ENCODE results near the gene MYEF2. TPM values are rescaled to one million over a fixed set of nuclear protein-coding genes. Genes with fewer than 3 reads are reported as not detected.

The MYEF2 gene
- total and polyA plus RNA-seq, 4 donors, result 0.07 to 1.2 (median 0.33) TPM

DNA sequence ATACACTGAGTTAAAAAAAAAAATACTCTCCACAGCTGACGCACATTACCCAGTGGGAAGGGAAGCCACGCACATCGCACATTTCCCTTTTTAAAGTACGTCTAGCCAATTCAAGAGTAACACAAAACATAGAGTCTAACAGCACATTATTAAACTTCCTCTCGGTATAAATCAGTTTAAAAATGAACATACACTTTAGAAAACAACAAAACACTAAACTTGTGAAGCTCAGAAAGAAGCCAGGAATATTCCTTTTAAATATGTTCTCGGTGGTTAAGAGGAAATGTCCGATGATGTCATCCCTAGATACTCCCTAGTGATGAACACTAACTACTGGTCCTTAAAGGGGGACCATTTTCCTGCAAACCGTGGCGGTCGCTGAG is 721 bp downstream of the MYEF2 start:
- Histone ChIP-seq H3K9ac (ENCODE audit: low read depth in 1 of 2, low read length in 2 of 2) (no peak overlapping the region), H3K27me3 (ENCODE audit: control insufficient read depth in 4 of 4, insufficient read depth in 4 of 4, low read length in 3 of 4) (peaks cover 0 to 6% (median 1%) of the 10 kb centered on the region in 4 donors), H3K4me1 (ENCODE audit: control insufficient read depth in 4 of 4, insufficient read depth in 4 of 4, low read length in 3 of 4) (peaks cover 0 to 8% (median 0%) of the 10 kb centered on the region in 4 donors), H3K4me3 (ENCODE audit: low read depth in 1 of 3, low read length in 3 of 3) (peak overlapping the region in 1 of 3 donors; percentile 54), H3K9me3 (ENCODE audit: control insufficient read depth in 4 of 4, low read length in 3 of 4) (no peaks in the 10 kb centered on the region), H3K36me3 (ENCODE audit: control insufficient read depth in 4 of 4, insufficient read depth in 3 of 4, low read depth in 1 of 4, low read length in 3 of 4) (no peaks in the 10 kb centered on the region), H3K27ac (ENCODE audit: low read depth in 1 of 2, low read length in 2 of 2) (no peak overlapping the region)
- TF ChIP-seq EGR1 (IDR thresholded peaks at IDR 0.05; ENCODE audit: low read depth in 2 of 2) (no peak), JUND (IDR thresholded peaks at IDR 0.05) (no peak), FOXA2 (IDR thresholded peaks at IDR 0.05) (no peak), RXRA (IDR thresholded peaks at IDR 0.05) (no peak)
- TF ChIP-seq, protein P1, sequence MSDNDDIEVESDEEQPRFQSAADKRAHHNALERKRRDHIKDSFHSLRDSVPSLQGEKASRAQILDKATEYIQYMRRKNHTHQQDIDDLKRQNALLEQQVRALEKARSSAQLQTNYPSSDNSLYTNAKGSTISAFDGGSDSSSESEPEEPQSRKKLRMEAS (IDR thresholded peaks at IDR 0.05), result no peak
- 14% methylated on average over 10 of the region's 10 CpGs for WGBS
- DNase-seq (ENCODE audit: low spot score), result no peak

DNA sequence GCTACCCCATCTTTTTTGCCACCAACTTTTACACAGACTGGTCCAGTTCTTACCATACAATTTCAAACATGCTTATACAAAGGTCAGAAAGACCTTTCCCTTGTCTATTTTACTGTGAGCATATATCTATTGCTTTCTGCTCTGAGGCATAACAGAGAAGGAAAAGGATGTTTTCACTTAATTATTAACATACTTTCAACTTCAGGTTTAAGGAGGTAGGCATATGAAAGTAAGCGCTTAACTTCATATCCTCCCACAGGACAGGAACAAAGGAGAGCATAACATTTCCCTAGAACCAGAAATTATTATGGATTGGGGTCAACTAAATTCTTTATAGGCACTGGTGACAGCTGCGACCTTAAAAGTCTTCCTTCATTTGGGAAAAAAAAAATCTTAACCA is 1.1 kb downstream of the MYEF2 start:
- H3K9me3 ChIP-seq (ENCODE audit: control insufficient read depth in 4 of 4, low read length in 3 of 4), result no peaks in the 10 kb centered on the region
- no peak for DNase-seq (ENCODE audit: low spot score)
- H3K36me3 ChIP-seq (ENCODE audit: control insufficient read depth in 4 of 4, insufficient read depth in 3 of 4, low read depth in 1 of 4, low read length in 3 of 4), result no peaks in the 10 kb centered on the region
- peaks cover 0 to 4% (median 1%) of the 10 kb centered on the region in 4 donors for H3K27me3 ChIP-seq (ENCODE audit: control insufficient read depth in 4 of 4, insufficient read depth in 4 of 4, low read length in 3 of 4)
- no peak overlapping the region for H3K9ac ChIP-seq (ENCODE audit: low read depth in 1 of 2, low read length in 2 of 2)
- H3K27ac ChIP-seq (ENCODE audit: low read depth in 1 of 2, low read length in 2 of 2), result no peak overlapping the region
- H3K4me3 ChIP-seq (ENCODE audit: low read depth in 1 of 3, low read length in 3 of 3), result no peak overlapping the region
- TF ChIP-seq NR2F2 (IDR thresholded peaks at IDR 0.05) (no peak), RXRA (IDR thresholded peaks at IDR 0.05) (no peak), YY1 (IDR thresholded peaks at IDR 0.05) (no peak), GABPA (IDR thresholded peaks at IDR 0.05 in 1 of 2, conservative IDR thresholded peaks at IDR 0.05 in 1 of 2) (no peak), EGR1 (IDR thresholded peaks at IDR 0.05; ENCODE audit: low read depth in 2 of 2) (no peak), JUND (IDR thresholded peaks at IDR 0.05) (no peak), FOXA1 (IDR thresholded peaks at IDR 0.05) (no peak), TAF1 (conservative IDR thresholded peaks at IDR 0.05) (no peak), RAD21 (IDR thresholded peaks at IDR 0.05) (no peak), SP1 (IDR thresholded peaks at IDR 0.05) (no peak)
- TF ChIP-seq, protein P2, sequence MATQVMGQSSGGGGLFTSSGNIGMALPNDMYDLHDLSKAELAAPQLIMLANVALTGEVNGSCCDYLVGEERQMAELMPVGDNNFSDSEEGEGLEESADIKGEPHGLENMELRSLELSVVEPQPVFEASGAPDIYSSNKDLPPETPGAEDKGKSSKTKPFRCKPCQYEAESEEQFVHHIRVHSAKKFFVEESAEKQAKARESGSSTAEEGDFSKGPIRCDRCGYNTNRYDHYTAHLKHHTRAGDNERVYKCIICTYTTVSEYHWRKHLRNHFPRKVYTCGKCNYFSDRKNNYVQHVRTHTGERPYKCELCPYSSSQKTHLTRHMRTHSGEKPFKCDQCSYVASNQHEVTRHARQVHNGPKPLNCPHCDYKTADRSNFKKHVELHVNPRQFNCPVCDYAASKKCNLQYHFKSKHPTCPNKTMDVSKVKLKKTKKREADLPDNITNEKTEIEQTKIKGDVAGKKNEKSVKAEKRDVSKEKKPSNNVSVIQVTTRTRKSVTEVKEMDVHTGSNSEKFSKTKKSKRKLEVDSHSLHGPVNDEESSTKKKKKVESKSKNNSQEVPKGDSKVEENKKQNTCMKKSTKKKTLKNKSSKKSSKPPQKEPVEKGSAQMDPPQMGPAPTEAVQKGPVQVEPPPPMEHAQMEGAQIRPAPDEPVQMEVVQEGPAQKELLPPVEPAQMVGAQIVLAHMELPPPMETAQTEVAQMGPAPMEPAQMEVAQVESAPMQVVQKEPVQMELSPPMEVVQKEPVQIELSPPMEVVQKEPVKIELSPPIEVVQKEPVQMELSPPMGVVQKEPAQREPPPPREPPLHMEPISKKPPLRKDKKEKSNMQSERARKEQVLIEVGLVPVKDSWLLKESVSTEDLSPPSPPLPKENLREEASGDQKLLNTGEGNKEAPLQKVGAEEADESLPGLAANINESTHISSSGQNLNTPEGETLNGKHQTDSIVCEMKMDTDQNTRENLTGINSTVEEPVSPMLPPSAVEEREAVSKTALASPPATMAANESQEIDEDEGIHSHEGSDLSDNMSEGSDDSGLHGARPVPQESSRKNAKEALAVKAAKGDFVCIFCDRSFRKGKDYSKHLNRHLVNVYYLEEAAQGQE (IDR thresholded peaks at IDR 0.05), result no peak
- TF ChIP-seq, protein P3, sequence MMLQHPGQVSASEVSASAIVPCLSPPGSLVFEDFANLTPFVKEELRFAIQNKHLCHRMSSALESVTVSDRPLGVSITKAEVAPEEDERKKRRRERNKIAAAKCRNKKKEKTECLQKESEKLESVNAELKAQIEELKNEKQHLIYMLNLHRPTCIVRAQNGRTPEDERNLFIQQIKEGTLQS (IDR thresholded peaks at IDR 0.05), result no peak
- TF ChIP-seq, protein P4, sequence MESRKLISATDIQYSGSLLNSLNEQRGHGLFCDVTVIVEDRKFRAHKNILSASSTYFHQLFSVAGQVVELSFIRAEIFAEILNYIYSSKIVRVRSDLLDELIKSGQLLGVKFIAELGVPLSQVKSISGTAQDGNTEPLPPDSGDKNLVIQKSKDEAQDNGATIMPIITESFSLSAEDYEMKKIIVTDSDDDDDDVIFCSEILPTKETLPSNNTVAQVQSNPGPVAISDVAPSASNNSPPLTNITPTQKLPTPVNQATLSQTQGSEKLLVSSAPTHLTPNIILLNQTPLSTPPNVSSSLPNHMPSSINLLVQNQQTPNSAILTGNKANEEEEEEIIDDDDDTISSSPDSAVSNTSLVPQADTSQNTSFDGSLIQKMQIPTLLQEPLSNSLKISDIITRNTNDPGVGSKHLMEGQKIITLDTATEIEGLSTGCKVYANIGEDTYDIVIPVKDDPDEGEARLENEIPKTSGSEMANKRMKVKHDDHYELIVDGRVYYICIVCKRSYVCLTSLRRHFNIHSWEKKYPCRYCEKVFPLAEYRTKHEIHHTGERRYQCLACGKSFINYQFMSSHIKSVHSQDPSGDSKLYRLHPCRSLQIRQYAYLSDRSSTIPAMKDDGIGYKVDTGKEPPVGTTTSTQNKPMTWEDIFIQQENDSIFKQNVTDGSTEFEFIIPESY (IDR thresholded peaks at IDR 0.05), result no peak
- peaks cover 0 to 8% (median 0%) of the 10 kb centered on the region in 4 donors for H3K4me1 ChIP-seq (ENCODE audit: control insufficient read depth in 4 of 4, insufficient read depth in 4 of 4, low read length in 3 of 4)
- 84% methylated on average over 2 of the region's 2 CpGs for WGBS

Measured in liver (tissue), 9 donors.